ENCODE measurements around the gene TMEM254. TPM values are rescaled to one million over a fixed set of nuclear protein-coding genes. Genes with fewer than 3 reads are reported as not detected.
"Not testable (repeated sequence)": the region's sequence is repeated elsewhere in the genome, so short reads cannot be mapped to it uniquely, and the experiment has no call there.

Gene TMEM254, protein sequence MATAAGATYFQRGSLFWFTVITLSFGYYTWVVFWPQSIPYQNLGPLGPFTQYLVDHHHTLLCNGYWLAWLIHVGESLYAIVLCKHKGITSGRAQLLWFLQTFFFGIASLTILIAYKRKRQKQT
- total RNA-seq, result 7.6 TPM
- long read RNA-seq, transcript TMEM254-205 (4 exons, 2,042 nt), result major isoform, 13 of 22 reads
- long read RNA-seq, partial matches to known transcripts, result 1 of 22 reads
- long read RNA-seq, other reads (novel, unspliced or antisense), result 2 of 22 reads

DNA sequence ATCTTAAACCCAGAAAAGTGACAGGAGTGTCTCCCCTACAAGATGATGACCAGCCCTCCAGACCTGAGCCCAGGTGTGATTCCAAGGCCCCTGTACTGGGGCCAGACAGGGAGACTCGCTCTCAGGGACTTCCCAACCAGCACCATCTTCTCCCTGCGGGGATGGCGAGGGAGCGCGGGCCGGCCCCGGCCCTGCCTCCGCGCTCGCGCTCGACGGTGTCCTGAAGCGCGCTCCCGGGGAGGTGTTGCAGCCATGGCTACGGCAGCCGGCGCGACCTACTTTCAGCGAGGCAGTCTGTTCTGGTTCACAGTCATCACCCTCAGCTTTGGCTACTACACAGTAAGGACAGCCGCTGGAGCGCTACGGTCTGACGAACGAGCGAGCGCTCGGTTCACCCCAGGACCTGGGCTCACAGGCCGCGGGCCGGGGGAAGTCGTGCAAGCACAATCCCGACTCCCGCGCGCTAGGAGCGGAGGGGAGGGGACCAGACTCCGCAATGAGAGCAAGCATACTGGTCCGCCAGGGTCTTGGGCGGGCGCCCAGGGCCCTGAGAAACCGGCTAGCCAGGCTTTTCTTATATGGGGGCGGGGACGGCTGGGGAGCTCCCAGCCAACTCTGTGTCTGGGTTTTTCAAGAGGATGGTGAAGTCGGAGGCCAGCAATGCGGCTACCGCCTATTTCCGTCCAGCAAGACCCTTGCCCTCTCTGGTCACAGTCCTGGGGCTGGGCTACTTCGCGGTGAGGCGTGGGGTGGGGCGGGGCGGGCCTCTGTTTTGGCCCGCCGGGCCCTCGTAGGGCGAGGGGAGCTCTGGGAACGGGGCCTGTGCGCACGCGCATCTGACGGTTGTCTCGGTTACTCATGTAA is at the start of gene TMEM254:
TMEM254 (plus strand) TSS at position 218 of the 864 bp plus-strand sequence; CDS start at position 253, 35 bp downstream.
- peak; percentile 98 for ATAC-seq (ENCODE audit: poor library complexity)
- DNase-seq, result peak; percentile 97
- intact Hi-C loops (cut with DNase I), result loop anchor here (10.0 kb wide), 1 partner anchor 56 kb away; the partner anchor contains the start of gene PLAC9

DNA sequence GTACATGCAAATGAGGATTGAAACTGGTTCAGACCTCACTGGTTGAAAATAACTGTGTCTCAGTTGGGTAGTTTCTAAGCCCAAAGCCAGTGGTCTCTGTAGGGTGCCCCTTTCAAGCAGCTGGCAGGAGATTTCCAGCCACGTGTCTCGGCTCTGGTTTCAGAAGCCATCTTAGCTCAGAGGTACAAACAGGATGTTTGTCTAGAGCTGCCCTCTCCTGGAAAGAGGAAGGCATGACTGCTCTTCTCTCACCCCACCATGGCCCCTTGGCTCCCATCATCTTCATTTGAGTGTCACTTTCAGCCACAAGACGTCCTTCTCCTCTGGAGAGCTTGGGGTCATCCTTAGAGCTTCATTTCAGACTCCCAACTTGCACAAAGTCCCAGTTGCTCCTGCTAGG is 49.3 kb upstream of the TMEM254 start:
- DNase-seq; intact Hi-C loops (cut with DNase I); ATAC-seq (ENCODE audit: poor library complexity): not testable (repeated sequence)

DNA sequence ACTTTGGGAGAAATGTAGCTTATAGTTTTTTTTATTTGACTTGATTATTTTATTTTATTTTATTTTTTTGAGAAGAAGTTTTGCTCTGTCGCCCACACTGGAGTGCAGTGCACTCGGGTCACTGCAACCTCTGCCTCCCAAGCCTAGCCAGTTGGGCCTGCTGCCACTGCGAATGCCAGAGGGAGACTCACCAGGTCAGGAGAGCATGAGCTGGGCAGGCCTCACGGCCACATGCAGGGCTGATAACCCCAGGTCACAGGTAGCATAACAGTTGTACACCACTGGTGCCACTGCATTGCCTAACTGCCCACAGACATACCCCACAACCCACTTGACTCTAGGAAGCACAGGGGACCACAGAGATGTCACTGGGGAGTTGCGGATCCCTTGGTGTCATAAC is 48.6 kb upstream of the TMEM254 start:
- DNase-seq; intact Hi-C loops (cut with DNase I); ATAC-seq (ENCODE audit: poor library complexity): not testable (repeated sequence)

DNA sequence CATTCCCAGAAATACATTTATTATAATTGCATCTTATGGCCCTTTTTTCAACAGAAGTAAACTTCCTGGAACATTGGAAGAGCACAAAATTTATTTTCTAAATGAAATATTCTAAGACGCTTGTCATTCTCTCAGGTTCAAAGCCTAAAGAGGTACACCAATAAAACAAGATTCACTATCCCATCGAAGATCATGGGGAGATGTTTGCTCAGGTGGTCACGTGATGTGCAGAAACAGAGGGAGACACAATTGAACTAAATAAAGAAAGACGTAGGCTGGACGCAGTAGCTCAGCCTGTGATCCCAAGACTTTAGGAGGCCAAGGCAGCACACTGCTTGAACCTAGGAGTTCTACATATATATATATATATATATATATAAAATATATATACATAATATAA is 46.0 kb upstream of the TMEM254 start:
- intact Hi-C loops (cut with DNase I), result no loop called here
- no peak for DNase-seq

DNA sequence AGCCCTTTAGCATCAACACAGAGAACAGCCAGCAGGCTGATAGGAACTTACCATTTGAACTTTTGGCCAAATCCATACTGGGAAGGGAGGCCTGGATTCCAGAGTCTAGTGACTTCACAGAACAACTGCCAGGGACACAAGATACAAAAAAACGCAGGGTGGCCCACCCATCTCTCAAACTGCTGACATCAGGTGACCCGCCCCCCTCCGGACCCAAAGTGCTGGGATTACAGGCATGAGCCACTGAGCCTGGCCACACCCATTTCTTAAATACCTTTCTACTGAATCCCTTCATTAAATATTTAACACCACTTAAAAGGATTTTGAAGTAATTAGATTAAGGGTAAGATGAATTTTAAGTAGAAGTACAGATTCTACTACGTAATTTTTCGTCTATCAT is 43.7 kb upstream of the TMEM254 start:
- intact Hi-C loops (cut with DNase I), result not testable (repeated sequence)

More for the DNA sequence above, 46.0 kb upstream of the TMEM254 start:
- no peak for ATAC-seq (ENCODE audit: poor library complexity)

DNA sequence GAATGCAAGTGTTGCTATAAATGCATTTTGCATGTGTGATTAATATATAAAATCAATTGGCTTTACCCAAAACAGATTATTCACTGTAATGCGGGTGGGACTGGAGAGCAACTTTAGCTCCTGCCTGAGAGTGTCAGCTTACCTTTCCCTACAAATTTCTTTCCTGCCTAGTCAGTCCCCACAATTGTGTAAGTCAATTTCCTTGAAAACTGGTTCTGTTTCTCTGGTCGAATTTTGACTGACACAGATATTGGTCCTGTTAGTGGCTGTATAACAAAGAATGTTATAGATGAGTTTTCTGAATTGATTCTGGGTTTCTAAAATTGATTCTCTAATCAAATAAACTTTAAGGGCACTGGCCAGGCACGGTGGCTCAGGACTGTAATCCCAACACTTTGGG is 43.0 kb upstream of the TMEM254 start:
- ATAC-seq (ENCODE audit: poor library complexity); DNase-seq; intact Hi-C loops (cut with DNase I): not testable (repeated sequence)

More for the DNA sequence above, 43.7 kb upstream of the TMEM254 start:
- not testable (repeated sequence) for DNase-seq; ATAC-seq (ENCODE audit: poor library complexity)

DNA sequence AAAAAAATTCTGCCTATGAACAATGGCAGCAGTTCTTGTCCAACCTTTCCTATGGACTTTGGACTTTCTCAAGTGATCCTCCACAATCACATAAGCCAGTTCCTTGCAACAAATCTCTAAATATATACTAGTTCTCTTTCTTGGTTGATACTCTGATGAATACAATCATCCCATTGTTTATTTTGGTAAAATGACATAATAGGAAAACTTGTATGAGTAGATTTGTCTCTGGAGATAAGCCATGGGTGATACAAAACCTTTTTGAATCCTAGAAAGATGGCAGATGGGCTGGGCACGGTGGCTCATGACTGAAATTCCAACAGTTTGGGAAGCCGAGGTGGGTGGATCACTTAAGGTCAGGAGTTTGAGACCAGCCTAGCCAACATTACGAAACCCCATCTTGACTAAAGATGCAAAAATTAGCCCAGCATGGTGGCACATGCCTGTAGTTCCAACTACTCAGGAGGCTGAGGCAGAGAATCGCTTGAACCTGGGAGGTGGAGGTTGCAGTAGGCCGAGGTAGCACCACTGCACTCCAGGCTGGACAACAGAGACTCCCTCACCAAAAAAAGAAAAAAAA is 41.5 kb upstream of the TMEM254 start:
- ATAC-seq (ENCODE audit: poor library complexity); intact Hi-C loops (cut with DNase I); DNase-seq: not testable (repeated sequence)

DNA sequence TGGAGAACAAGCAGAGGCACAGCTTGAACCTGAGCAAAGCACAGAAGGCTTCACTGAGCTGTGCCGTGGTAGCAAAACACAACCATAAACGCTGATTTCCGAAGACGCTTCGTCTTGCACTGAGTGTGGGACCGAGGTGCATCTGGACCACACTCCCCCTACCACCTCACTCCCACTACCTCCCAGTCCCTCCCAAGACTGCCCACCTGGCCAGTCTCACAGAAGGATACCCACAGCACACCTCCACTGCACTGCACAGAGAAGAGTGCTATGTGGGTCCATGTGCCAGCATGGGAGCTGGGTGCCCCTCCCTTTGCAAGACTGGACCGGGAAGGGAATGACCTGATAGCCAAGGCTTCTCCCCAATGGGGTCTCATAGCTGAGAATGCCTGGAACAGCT is 40.2 kb upstream of the TMEM254 start:
- ATAC-seq (ENCODE audit: poor library complexity); DNase-seq; intact Hi-C loops (cut with DNase I): not testable (repeated sequence)

DNA sequence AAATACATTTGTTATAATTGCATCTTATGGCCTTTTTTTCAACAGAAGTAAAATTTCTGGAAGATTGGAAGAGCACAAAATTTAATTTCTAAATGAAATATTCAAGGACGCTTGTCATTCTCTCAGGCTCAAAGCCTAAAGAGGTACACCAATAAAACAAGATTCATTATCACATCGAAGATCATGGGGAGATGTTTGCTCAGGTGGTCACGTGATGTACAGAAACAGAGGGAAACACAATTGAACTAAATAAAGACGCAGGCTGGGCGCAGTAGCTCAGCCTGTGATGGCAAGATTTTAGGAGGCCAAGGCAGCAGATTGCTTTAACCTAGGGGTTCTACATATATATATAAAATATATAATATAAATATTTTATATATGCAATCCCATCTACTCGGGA is 37.3 kb upstream of the TMEM254 start:
- intact Hi-C loops (cut with DNase I), result no loop called here
- ATAC-seq (ENCODE audit: poor library complexity) (no peak), DNase-seq (no peak)

DNA sequence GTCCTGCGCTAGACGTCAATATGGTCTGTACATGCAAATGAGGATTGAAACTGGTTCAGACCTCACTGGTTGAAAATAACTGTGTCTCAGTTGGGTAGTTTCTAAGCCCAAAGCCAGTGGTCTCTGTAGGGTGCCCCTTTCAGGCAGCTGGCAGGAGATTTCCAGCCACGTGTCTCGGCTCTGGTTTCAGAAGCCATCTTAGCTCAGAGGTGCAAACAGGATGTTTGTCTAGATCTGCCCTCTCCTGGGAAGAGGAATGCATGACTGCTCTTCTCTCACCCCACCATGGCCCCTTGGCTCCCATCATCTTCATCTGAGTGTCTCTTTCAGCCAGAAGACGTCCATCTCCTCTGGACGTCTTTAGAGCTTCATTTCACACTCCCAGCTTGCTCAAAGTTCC is 33.5 kb upstream of the TMEM254 start:
- ATAC-seq (ENCODE audit: poor library complexity); DNase-seq; intact Hi-C loops (cut with DNase I): not testable (repeated sequence)

DNA sequence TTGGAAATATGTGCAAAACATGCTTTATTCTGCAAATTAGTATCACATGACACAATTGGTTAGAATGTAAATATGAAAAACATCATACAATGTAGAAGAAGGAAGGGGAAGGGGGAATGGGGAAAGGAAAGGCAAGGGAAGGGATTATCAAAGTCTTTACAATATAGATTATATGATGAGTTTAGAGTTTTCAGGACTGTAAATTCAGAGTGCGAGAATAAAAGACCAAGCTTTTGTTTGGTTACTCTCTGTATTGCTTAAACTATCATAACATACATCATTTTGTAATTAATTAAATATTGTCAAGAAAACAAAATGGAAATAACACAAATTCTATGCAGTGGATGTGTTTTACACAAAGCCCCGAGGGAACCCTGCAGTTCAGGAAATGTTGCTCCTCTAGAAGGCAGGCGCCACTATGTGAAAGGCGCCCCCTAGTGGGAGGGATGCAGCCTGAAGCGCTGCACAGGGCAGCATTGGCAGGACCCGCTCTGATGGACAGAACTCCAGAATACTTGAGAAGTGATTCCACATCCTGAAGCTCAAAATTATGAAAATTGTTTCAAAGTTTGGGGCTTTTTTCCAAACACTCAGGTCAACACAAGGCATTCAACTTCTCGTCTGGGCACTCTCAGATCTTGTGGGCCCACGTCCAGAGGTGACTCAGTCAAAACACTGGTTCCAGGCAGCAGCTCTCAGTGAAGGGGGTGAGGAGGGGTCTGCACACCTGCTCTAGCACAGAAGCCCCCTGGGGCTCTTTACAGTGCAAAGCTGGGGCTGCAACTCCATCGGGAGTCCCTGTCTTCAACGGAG is 31.6 kb upstream of the TMEM254 start:
- ATAC-seq (ENCODE audit: poor library complexity) (peak; percentile 95), DNase-seq (peak; percentile 83)
- intact Hi-C loops (cut with DNase I), result no loop called here

DNA sequence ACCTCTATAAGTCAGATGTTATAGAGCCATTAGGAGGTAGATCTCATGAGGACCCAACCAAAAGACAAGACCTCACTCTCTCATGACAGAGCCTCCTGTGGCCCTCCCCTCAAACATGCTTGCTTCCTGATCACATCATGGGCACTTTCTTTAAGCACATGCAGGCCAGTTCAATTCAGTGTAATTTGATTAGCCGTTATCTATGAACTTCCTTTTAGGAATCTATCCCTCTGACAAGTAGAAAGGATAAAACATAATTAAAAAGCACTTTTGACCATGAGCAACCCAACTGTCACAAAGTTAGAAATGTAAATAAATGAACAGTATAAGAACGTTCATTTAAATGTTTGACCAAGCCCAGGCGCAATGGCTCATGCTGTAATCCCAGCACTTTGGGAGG is 27.7 kb upstream of the TMEM254 start:
- intact Hi-C loops (cut with DNase I), result no loop called here
- ATAC-seq (ENCODE audit: poor library complexity) (no peak), DNase-seq (no peak)

DNA sequence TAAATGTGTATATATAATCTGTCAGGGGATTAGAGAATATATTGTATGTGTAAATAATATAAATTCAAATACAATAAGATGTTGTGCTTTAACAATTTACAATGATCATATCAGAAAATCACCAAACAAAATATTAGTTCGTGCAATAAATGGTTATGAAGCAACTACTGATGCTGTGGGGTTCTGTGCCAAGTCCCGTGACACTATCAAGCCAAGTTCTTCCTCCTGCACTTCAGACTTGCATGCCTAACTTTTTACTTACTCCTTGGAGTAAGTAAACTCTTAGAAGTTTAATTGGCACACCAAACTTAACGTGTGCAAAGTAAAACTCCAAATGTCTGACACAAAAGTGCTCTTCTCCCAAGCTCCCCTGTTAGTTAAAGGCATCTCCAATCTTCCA is 26.5 kb upstream of the TMEM254 start:
- DNase-seq (no peak), ATAC-seq (ENCODE audit: poor library complexity) (no peak)
- intact Hi-C loops (cut with DNase I), result no loop called here

DNA sequence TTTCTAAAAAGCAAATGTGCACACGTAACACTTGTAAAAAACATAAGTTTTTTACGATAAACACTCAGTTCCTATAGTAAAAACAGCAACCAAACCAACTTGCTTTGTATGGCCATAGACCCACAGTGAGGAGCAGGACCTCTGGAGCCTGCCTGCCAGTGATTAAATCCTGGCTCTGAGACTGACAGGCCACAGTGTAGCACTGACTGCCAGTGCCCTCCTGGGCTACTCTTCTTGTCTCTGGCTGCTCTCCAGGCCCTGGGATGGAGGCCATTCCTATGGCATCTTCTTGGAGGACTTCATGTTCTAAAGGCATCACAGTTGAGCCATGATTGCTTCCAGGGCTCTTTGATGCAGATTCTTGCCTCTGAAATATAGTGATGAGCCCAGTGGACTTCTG is 22.7 kb upstream of the TMEM254 start:
- intact Hi-C loops (cut with DNase I), result no loop called here
- DNase-seq (no peak), ATAC-seq (ENCODE audit: poor library complexity) (peak; percentile 66)

DNA sequence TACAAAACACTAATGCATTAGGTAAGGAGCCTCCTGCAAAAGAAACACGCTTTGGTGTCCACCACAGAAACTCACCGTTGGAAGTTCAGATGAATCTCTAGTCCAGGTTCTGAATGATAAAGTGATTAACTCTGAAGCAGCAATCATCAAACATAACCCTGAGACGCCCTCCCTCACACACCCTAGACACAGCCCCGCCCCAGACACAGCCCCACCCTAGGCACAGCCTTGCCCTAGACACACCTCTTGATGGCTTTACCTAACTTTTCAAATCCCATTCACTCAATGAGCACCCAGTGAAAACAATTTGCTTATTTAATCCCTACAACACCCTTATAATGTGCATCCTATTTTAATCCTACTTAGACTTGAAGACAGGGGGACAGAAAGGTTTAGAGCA is 21.3 kb upstream of the TMEM254 start:
- no peak for DNase-seq
- intact Hi-C loops (cut with DNase I), result no loop called here
- ATAC-seq (ENCODE audit: poor library complexity), result no peak

DNA sequence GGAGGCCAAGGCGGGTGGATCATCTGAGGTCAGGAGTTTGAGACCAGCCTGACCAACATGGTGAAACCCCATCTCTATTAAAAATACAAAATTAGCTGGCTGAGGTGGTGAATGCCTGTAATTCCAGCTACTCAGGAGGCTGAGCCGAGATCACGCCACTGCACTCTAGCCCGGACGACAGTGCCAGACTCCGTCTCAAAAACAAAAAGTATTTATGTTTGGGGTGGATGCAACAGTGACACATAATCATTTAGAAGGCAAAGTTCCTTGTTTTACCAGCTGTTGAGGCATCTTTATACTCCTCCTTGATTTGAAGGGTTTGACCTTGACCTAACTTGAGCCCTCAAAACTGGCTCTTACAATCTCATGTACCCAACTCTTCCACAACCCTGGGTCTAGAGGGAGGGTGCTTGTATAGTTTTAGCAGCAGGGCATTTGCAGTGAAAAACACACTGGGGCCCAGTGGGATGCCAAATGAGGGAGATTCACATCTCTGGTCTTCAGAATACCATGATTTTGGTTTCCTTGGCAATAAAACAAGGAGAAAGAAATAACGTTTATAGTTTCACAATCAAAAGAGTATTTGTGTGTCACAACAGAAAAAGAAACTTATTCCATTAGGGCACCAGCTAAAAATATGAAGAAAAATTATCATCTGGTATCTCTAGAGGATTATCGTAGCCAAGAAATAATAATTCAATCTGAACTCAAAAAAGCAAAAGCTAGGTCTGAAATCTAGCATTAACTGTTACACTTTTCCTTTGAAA is 14.2 kb upstream of the TMEM254 start:
- intact Hi-C loops (cut with DNase I), result no loop called here
- no peak for DNase-seq
- ATAC-seq (ENCODE audit: poor library complexity), result peak; percentile 38

DNA sequence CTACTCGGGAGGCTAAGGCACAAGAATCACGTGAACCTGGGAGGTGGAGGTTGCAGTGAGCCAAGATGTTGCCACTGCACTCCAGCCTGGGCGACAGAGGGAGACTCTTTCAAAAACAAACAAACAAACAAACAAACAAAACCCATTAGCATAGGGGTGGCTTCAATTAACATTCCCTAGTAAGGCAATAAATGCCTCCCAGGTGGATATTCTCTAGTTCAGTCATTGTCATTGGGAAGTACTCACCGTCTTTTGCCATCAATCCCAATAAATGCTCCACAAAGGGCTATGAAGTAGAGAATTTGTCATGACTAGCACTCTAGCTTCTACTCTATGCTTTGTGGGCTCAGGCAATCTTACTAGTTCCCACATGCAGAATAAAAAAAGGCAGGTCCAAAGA is 11.7 kb upstream of the TMEM254 start:
- DNase-seq, result no peak
- intact Hi-C loops (cut with DNase I), result no loop called here
- no peak for ATAC-seq (ENCODE audit: poor library complexity)

DNA sequence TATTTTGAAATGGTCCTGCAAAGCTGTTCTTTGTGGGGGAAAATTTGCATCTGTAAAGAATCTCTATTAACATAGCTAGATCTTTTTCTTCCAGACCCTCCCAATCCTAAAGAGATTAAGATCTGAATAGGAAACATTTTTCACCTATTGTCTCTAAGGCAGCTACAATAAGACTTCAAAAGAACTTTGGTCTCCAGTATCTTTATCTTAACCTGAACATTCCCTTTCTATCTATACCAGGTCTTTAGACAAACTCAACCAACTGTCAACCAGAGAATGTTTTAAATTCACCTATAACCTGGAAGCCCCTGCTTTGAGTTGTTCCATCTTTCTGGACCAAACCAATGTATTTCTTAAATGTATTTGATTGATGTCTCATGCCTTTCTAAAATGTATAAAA is 10.6 kb upstream of the TMEM254 start:
- intact Hi-C loops (cut with DNase I); ATAC-seq (ENCODE audit: poor library complexity): not testable (repeated sequence)

More for the DNA sequence above, 10.6 kb upstream of the TMEM254 start:
- not testable (repeated sequence) for DNase-seq

Data from Right ventricle myocardium superior (tissue), 1 donor.